ENCODE measurements around the gene NKX3-2.

- TF ChIP-seq CTCF (IDR thresholded peaks at IDR 0.05) (peak in 5 of 6 experiments; percentile 65 to 88 (median 81)), POLR2A (IDR thresholded peaks at IDR 0.05) (no peak)
These were observed 4.8 kb upstream of the NKX3-2 start for GRCh38 chr4:13548984-13549546.
